SK-N-SH treated with all-trans-retinoic acid at 6 μM for 48 hours (cell line): Measurements from ENCODE around the gene VAPA.

ENCODE experiments used
- CSDC2 ChIP-seq: fragments of 250-450 bp; sonication (Bioruptor Pico); IDR thresholded peaks from 2 replicates; pipeline ENCODE4 v1.5.0; 2020; ENCODE audit warnings: mild to moderate bottlenecking, moderate library complexity
- CSRNP3 ChIP-seq: fragments of 250-450 bp; sonication (Bioruptor Pico); IDR thresholded peaks from 2 replicates; pipeline ENCODE4 v1.5.1; 2021; ENCODE audit warnings: mild to moderate bottlenecking, moderate library complexity
- GLIS3 ChIP-seq: fragments of 250-450 bp; sonication (Bioruptor Pico); IDR thresholded peaks from 2 replicates; pipeline ENCODE4 v1.5.0; 2020; ENCODE audit warnings: mild to moderate bottlenecking, moderate library complexity
- SNAI2 ChIP-seq: fragments of 250-450 bp; sonication (Bioruptor Pico); IDR thresholded peaks from 2 replicates; pipeline ENCODE4 v1.5.0; 2020; ENCODE audit warnings: mild to moderate bottlenecking, moderate library complexity
- TCF4 ChIP-seq: fragments of 250-450 bp; sonication (Bioruptor Pico); IDR thresholded peaks from 2 replicates; pipeline ENCODE4 v1.8.0; 2021; ENCODE audit warnings: mild to moderate bottlenecking, moderate library complexity, borderline replicate concordance
- ZFP3 ChIP-seq: fragments of 250-450 bp; sonication (Bioruptor Pico); IDR thresholded peaks from 2 replicates; pipeline ENCODE4 v1.5.0; 2020; ENCODE audit warnings: mild to moderate bottlenecking, moderate library complexity

GRCh38 chr18:9934274-9934673 lies 20.5 kb downstream of the VAPA start:
- TF ChIP-seq ZFP3 (CRISPR knock-in tag): no peak
- TF ChIP-seq CSDC2 (CRISPR knock-in tag): no peak
- no peak for TF ChIP-seq SNAI2 (CRISPR knock-in tag)
- TF ChIP-seq CSRNP3 (CRISPR knock-in tag): no peak
- no peak for TF ChIP-seq GLIS3 (CRISPR knock-in tag)
- no peak for TF ChIP-seq TCF4 (CRISPR knock-in tag)
